ENCODE results near the gene AKNAD1. TPM values are rescaled to one million over a fixed set of nuclear protein-coding genes. Genes with fewer than 3 reads are reported as not detected.

Gene AKNAD1
- polyA plus RNA-seq, 3 donors, result not detected

DNA sequence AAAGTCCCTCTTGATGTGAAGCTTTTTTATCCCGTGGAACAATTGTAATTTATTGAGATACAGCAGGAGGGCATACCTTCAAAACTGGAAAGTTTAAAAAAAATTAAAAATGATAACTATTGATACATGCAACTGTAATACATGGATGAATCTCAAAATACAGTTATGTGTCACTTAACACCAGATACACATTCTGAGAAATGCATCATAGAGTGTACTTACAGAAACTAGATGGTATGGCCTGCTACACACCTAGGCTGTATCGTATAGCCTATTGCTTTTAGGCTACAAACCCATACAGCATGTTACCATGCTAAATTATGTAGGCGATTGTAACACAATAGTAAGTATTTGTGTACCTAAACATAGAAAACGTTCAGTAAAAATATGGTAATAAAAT lies 7.1 kb upstream of the AKNAD1 start:
- no CpG with 5 or more reads among the region's 4 CpGs for WGBS (ENCODE audit: insufficient coverage)
- intact Hi-C loops (cut with micrococcal nuclease), result no loop called here
- Histone ChIP-seq H3K79me2 (ENCODE audit: insufficient read depth, low read length) (no peaks in the 10 kb centered on the region), H3K27me3 (ENCODE audit: control insufficient read depth in 2 of 2, insufficient read depth in 2 of 2, low read length in 2 of 2) (no peaks in the 10 kb centered on the region), H3K4me3 (replicated peaks in 1 of 3; ENCODE audit: low read depth in 2 of 3, low read length in 3 of 3) (no peak overlapping the region), H4K20me1 (ENCODE audit: insufficient read depth, low read length) (no peaks in the 10 kb centered on the region), H2AFZ (ENCODE audit: insufficient read depth, low read depth, low read length, poor library complexity, severe bottlenecking) (no peak overlapping the region), H3K27ac (ENCODE audit: low read depth in 1 of 2, low read length in 2 of 2) (no peak overlapping the region), H3K4me2 (replicated peaks; ENCODE audit: extremely low read depth, low read length, poor library complexity, severe bottlenecking) (no peak overlapping the region), H3K9me3 (replicated peaks in 1 of 2; ENCODE audit: control insufficient read depth in 1 of 2, insufficient read depth in 1 of 2, low read length in 2 of 2) (no peaks in the 10 kb centered on the region), H3K36me3 (replicated peaks in 1 of 2; ENCODE audit: control insufficient read depth in 1 of 2, insufficient read depth in 2 of 2, low read length in 2 of 2) (no peaks in the 10 kb centered on the region), H3K9ac (ENCODE audit: insufficient read depth, low read length, poor library complexity, severe bottlenecking) (no peak overlapping the region), H3K4me1 (ENCODE audit: control insufficient read depth in 1 of 2, insufficient read depth in 2 of 2, low read length in 2 of 2) (no peaks in the 10 kb centered on the region)
- peaks cover 0 to 2% (median 0%) of the 10 kb centered on the region in 7 donors for H3K9me3 Mint-ChIP-seq
- H3K27ac Mint-ChIP-seq, result no peak overlapping the region
- H3K4me3 Mint-ChIP-seq, result no peak overlapping the region
- DNase-seq, result no peak
- peaks cover 8% of the 10 kb centered on the region for H3K4me1 Mint-ChIP-seq
- peaks cover 0 to 8% (median 1%) of the 10 kb centered on the region in 3 donors for H3K27me3 Mint-ChIP-seq (ENCODE audit: low read depth in 3 of 3)
- no peak for TF ChIP-seq CTCF (IDR thresholded peaks at IDR 0.05)
- H3K36me3 Mint-ChIP-seq, result no peaks in the 10 kb centered on the region

DNA sequence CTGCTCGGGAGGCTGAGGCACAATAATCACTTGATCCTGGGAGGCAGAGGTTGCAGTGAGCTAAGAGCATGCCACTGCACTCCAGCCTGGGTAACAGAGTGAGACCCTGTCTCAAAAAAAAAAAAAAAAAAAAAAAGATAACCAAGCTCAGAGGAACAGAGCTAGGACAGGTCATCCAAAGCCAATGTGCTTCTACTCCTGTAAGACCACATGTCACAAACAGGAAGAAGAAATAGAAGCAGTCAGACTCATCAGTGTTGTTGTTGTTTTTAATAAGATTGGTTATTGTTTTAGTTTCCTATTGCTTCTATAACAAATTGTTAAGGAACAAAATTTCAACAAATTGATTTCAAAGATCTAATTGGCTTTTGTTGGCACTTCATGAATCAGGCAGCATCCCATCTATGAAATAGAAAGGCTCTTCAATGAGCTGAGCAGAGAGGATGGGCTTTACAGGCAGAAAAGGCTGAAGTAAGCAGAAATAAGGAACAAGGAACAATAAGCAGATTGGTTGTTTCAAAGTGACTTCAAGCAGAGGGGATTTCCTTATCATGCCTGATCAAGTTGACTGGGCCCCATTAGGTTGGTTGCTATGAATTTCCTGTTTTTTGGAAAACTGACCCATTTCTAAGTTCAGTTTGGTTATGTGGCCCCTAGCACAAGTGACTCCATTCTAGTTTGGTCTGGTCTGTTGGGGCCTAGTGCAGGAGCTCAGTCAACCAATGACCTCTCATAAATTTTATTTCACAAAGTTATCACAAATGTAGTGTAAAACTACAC lies 6.0 kb upstream of the AKNAD1 start:
- Mint-ChIP-seq H3K4me3 (no peak overlapping the region), H3K27ac (peak overlapping the region; percentile 35 to 79 (median 60)), H3K27me3 (ENCODE audit: low read depth in 3 of 3) (peaks cover 0 to 8% (median 1%) of the 10 kb centered on the region in 3 donors), H3K36me3 (no peaks in the 10 kb centered on the region), H3K4me1 (peaks cover 8% of the 10 kb centered on the region), H3K9me3 (no peaks in the 10 kb centered on the region)
- no peak overlapping the region for H3K4me2 ChIP-seq (replicated peaks; ENCODE audit: extremely low read depth, low read length, poor library complexity, severe bottlenecking)
- H3K27me3 ChIP-seq (ENCODE audit: control insufficient read depth in 2 of 2, insufficient read depth in 2 of 2, low read length in 2 of 2), result no peaks in the 10 kb centered on the region
- no peak overlapping the region for H3K9ac ChIP-seq (ENCODE audit: insufficient read depth, low read length, poor library complexity, severe bottlenecking)
- DNase-seq, result peak; percentile 18 to 75 (median 48)
- H2AFZ ChIP-seq (ENCODE audit: insufficient read depth, low read depth, low read length, poor library complexity, severe bottlenecking), result peak overlapping the region; percentile 62
- no peaks in the 10 kb centered on the region for H4K20me1 ChIP-seq (ENCODE audit: insufficient read depth, low read length)
- peak overlapping the region in 1 of 2 donors; percentile 68 for H3K27ac ChIP-seq (ENCODE audit: low read depth in 1 of 2, low read length in 2 of 2)
- intact Hi-C loops (cut with micrococcal nuclease), result no loop called here
- WGBS (ENCODE audit: insufficient coverage), result 100% methylated on average over 1 of the region's 1 CpG
- H3K4me3 ChIP-seq (replicated peaks in 1 of 3; ENCODE audit: low read depth in 2 of 3, low read length in 3 of 3), result no peak overlapping the region
- H3K4me1 ChIP-seq (ENCODE audit: control insufficient read depth in 1 of 2, insufficient read depth in 2 of 2, low read length in 2 of 2), result no peaks in the 10 kb centered on the region
- H3K36me3 ChIP-seq (replicated peaks in 1 of 2; ENCODE audit: control insufficient read depth in 1 of 2, insufficient read depth in 2 of 2, low read length in 2 of 2), result no peaks in the 10 kb centered on the region
- H3K9me3 ChIP-seq (replicated peaks in 1 of 2; ENCODE audit: control insufficient read depth in 1 of 2, insufficient read depth in 1 of 2, low read length in 2 of 2), result no peaks in the 10 kb centered on the region
- no peaks in the 10 kb centered on the region for H3K79me2 ChIP-seq (ENCODE audit: insufficient read depth, low read length)
- no peak for TF ChIP-seq CTCF (IDR thresholded peaks at IDR 0.05)
